Activated T-helper 1 cell treated with anti-CD3 and anti-CD28 coated beads, Interleukin-2, amount 50 U/mL, for 16 hours (primary cell): ENCODE data around the gene HS6ST1.

Experiments
- DNase-seq, 2 donors: peaks; one replicate each; pipeline ENCODE4 v3.0.0-alpha.2; 2020; ENCODE audit warnings: low read depth in 1 of 2, low spot score in 1 of 2

HS6ST1 gene

GRCh38 chr2:128348701-128349100 is 30.0 kb upstream of the HS6ST1 start:
- DNase-seq, result no peak

DNA sequence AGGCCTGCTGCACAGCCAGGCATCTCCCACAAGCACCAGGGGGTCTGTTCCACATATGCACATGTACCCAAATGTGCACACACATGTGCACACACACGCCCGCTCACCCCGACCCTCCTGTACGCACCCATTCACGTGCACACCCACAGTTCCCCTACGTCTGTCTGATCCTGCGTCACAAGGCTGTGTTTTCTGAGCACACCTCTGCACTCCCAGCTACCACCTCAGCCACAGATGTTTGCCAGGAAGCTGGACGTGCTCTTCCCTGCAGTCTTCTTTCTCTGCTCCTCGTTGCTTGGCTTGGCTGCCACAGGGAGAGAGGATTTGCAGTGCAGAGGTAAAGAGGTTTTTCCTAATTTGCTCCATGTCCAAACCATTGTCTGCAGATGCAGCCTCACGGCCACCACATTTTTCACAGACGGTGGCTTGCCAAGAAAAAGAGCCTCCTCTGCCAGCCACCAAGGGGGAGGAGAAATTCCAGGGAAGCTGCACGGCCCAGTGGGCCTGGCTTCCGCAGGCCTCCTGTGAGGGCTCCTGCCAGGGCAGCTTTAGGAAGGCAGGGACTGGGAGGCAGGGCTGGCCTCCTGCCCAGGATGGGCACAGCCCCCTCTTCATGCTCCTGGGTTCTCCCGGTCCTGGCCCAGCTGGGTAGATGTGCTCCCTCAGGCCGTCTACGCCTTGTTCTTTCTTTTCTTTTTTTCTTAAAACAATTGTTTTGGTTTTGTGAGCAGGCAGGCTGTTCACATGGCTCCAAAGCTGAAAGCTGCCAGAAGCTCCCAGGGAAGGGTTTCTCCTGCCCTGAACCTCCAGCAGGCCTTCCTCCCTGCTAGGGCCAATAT is 29.3 kb upstream of the HS6ST1 start:
- no peak for DNase-seq

DNA sequence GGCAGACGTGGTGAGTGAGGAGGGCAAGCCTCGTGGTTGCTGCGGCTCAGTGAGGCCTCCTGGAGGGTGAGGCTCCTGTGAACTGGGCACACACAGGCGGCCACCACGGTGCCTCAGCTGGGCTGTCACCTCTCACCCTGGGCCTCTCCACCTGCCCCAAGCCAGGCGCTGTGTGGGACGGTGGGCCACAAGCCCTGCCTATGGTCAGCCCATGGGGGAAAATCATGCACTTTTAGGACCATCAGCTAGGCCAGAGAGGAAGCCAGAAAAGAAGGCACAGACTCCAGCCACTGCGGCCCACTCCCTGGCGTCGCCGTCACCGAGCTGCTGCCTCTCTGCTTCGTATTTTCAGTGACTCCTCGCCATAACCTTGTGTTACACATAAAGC is 28.5 kb upstream of the HS6ST1 start:
- DNase-seq, result no peak

- DNase-seq, result no peak
Measured at GRCh38 chr2:128346291-128347170, 27.9 kb upstream of the HS6ST1 start.

DNA sequence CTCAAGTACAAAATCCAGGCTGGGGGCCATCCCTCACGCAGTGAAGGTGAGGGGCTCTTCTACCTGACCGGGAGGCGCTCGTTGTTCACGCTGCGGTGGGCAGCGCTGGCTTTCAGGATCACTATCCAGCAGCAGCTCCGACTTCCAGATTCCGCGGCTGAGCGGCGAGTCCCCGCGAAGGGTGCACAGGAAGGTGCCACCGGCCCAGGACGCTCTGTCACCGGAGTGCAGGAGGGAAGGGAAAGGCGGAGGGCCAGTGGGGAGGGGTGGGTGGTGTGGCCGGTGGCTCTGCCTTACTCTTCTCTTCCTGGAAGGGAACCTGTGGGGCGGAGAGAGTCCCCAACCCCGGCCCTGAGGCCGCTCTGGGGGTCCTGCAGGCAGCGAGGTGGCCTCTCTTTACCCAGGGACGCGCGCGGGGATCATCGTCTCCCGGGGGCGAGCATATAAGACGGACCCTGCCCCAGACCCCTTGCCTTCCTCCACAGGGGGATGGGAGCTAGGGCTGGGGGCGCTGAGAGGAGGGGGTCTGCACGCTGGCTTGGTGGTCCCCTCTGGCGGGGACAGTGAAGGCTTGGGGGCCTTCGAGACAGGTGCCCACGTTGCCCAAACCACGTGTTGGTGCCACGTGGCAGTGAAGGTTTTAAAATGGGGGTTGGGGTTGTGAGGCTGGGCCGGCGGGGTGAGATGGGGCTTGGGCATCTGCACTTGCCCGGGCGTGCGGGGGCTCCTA is 26.9 kb upstream of the HS6ST1 start:
- no peak for DNase-seq

DNA sequence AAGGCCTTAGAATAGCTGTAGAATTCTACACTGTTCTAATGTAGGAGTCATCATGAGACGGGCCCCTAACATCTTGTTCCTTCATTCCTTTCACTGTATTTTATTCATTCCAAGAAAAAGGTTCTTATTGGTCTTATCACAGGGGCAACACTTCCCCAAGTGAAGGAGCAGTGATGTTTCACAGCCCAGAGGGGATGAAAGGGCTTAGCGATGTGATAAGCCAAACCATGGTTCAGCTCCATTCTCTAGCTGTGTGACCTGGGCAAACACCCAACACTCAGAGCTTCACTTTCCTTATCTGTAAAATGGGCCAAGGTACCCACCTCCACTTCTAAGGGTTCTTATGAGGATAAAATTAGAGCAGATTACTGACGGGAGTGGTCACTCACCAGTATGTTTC is 25.4 kb upstream of the HS6ST1 start:
- no peak for DNase-seq

DNA sequence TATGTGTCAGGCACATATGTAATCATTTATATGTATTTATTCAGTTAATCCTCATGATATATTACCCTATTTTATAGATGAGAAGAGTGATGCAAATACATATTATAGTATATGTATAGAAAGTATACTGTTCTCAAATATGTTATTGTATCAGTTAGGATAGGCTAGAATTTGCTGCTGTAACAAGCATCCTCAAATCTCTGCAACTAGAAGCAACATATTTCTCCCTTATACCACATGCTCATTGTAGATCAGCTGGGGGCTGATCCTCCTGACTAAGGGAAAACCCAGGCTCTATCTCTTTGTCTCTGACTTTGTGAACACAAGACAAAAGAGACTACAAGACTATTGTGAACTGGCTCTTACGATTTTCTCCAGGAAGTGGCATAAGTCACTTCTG is 24.8 kb upstream of the HS6ST1 start:
- DNase-seq, result no peak

DNA sequence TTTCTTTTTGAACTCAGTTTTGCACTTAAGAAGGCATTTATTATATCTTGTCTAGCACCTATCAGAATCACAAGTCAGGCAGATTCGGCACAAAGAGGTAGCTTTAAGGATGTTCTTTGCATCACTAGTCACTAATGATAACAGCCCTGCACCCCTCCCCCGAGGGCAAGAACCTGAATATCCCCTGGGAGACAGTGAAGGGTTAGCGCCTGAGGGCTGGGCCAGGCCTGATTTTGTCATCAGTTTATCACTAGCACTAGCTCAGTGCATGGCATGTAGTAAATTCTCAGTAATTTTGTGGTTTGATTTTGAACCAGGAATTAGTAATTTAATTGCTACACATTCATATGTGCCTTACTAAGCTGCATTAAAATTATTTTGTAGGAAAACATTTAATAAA is 23.9 kb upstream of the HS6ST1 start:
- DNase-seq, result no peak

- no peak for DNase-seq
Measured at GRCh38 chr2:128341621-128342020, 23.0 kb upstream of the HS6ST1 start.

DNA sequence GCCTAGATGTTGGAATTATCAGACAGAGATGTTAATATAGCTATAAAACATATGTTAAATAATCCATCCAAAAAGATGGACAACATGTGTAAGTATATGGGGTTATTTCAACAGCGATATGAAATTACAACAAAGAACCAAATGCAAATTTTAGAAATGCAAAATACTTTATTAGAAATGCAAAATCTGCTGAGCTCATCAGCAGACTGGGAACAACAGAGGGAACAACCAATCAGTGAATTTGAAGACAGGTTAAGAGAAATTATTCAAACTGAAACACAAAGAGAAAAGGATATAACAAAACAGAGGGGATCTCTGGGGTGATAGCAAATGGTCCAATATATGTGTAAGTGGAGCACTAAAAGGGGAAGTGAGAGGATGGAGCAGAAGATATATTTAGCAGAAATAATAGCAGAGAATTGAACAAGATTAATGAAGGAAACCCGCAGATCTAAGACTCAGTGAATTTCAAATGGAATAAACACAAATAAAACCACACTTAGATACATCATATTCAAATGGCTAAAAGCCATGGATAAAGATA is 13.5 kb upstream of the HS6ST1 start:
- DNase-seq, result no peak

DNA sequence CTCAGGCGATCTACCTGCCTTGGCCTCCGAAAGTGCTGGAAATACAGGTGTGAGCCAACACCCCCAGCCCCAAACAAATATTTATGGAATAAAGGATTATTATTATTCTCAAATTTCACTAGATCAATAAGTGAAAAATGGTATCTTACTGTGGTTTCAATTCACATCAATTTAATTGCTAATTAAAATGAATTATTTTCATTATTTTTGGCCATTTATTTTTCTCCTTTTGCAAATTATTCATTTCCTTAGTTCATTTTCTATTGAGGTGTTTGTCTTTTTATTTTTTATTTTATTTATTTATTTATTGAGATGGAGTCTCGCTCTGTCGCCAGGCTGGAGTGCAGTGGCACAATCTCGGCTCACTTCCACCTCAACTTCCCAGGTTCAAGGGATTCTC is 11.9 kb upstream of the HS6ST1 start:
- no peak for DNase-seq

DNA sequence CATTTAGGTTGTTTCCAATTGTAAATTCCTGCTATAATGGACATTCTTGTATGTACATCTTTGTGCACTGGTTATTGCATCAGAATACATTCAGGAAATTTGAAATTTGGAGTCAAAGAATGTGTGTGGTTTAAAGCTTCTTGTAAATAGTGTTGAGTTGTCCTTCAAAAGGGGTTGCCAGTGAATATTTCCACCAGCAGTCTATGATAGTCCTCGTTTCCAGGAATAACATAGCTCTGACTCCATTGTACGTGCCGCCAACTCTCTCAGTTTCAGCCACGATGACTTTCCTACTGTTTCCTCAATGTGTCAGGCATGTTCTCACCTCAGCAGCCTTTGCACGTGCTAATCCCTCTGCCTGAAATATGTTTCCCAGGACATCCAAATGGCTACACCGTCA is 10.9 kb upstream of the HS6ST1 start:
- no peak for DNase-seq

- DNase-seq, result no peak
Measured at GRCh38 chr2:128327180-128327964, 8.7 kb upstream of the HS6ST1 start.

- no peak for DNase-seq
Measured at GRCh38 chr2:128326346-128326745, 7.7 kb upstream of the HS6ST1 start.

- no peak for DNase-seq
Measured at GRCh38 chr2:128325611-128326181, 7.0 kb upstream of the HS6ST1 start.

DNA sequence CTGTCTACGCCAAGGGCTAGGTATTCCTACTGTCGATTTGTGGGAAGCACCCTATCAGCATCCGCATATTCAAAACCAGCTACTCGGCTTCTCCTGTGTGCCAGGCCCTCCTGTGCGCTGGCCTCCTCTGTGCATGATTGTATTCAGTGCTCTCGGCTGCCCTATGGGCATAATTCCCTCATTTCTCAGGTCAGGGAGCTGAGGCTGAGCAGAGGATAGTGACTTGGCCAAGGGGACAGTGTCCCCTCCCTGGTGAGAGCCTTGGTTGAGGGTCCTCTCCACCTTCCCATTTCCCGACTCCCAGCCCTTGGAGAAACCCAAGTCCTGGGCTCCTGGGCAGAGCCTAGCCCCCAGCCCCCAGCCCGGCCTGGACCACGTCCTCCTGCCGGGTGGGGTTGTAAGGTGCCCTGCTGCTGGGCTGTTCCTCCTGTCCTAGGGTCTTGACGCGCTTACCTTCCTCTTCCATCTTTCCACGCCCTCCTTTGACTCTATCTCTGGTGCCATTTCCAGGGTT is 6.3 kb upstream of the HS6ST1 start:
- no peak for DNase-seq

DNA sequence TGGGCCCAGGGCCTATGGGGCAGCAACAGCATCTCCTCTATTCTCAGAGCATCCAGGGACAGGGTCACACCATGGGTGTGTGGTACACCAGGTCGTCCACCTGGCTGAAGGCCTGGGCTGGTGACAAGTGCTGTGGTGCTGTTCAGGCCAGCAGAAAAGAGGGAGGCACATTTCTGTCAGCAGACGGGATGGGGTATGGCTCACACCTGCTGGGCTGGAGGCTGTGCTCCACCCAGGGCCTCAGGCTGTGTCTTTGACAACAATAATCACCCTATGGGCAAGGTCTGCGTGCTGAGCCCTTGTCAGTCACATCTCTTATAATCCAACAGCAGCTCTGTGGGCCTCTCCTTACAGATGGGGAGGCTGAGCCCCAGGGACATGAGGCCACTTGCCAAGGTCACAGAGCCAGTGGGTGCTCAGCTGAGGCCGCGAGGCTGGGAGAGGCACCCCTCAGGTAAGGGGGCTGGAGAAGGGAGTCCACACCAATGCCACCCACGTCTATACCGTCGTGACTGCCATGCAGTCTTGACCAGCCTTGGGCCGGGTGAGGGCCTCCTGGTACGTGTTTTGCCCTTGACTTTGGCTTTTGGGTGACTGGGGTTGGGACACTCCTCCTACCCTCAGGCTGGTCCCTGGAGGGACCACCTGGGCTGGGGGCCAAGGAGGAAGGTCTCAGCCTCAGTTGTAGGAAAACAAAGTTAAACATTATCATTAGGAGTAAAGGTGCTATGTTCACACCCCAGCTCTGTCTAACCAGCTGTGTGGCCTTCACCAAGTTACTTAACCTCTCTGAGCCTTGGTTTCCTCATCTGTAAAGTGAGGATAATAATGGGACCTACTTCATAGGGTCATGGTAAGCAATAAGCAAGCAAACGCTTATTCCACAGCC is 5.6 kb upstream of the HS6ST1 start:
- DNase-seq, result no peak

DNA sequence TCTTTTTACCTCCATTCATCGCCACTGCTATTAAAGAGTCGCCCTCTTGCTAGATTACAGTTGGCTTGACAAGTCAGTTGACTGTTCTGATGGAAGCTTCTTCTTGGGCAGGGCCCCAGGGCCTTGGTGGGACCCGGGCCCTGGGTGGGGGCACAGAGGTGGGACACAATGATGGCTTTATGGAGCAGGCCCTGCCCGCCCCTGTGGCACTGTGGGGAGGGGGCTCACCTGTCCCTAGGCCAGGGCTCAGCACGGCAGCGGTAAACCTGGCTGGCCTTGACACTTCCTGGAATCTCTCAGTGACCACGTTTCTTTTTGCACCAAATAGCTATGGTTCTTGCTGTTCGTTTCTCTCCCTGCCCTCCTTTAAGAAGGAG is 4.9 kb upstream of the HS6ST1 start:
- no peak for DNase-seq
